Stimulated activated CD4-positive, alpha-beta T cell treated with anti-CD3 and anti-CD28 coated beads, Interleukin-2, amount 100 ng/mL, for 24 hours (primary cell): ENCODE measurements around the gene PLD4.
"Not testable (repeated sequence)": the region's sequence is repeated elsewhere in the genome, so short reads cannot be mapped to it uniquely, and the experiment has no call there.

Experiments
- DNase-seq, 2 donors: peaks; one replicate each; pipeline ENCODE4 v3.0.0-alpha.2; 2020

The PLD4 gene

GRCh38 chr14:104942586-104942985 lies 17.9 kb downstream of the PLD4 start:
- no peak for DNase-seq

GRCh38 chr14:104943216-104944015 lies 18.7 kb downstream of the PLD4 start:
- DNase-seq = not testable (repeated sequence)

DNA sequence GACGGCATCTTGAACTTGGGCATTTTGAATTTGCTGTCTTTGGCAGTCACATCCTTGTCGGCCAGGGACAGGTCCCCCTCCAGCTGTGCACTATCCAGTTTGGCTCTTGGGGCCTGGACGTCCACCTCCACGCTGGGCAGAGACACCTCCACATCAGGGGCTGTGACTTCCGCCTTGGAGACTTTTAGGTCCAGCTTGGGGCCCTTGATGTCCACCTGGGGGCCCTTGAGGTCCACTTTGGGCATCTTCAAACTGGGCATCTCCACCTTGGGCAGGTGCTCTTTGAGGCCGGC lies 19.3 kb downstream of the PLD4 start:
- DNase-seq = not testable (repeated sequence)

GRCh38 chr14:104944436-104945205 lies 19.9 kb downstream of the PLD4 start:
- DNase-seq = not testable (repeated sequence)

DNA sequence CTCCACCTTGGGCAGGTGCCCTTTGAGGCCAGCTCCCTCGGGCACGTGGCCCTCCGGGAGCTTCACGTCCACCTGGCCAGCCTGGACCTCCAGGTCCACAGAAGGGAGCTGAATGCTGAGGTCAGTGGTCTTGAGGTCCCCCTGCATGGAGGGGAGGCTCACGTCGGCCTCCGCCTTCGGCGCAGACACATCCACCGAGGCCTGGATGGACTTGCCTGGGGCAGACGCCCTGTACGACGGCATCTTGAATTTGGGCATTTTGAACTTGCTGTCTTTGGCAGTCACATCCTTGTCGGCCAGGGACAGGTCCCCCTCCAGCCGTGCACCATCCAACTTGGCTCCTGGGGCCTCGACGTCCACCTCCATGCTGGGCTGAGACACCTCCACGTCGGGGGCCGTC lies 20.6 kb downstream of the PLD4 start:
- not testable (repeated sequence) for DNase-seq

DNA sequence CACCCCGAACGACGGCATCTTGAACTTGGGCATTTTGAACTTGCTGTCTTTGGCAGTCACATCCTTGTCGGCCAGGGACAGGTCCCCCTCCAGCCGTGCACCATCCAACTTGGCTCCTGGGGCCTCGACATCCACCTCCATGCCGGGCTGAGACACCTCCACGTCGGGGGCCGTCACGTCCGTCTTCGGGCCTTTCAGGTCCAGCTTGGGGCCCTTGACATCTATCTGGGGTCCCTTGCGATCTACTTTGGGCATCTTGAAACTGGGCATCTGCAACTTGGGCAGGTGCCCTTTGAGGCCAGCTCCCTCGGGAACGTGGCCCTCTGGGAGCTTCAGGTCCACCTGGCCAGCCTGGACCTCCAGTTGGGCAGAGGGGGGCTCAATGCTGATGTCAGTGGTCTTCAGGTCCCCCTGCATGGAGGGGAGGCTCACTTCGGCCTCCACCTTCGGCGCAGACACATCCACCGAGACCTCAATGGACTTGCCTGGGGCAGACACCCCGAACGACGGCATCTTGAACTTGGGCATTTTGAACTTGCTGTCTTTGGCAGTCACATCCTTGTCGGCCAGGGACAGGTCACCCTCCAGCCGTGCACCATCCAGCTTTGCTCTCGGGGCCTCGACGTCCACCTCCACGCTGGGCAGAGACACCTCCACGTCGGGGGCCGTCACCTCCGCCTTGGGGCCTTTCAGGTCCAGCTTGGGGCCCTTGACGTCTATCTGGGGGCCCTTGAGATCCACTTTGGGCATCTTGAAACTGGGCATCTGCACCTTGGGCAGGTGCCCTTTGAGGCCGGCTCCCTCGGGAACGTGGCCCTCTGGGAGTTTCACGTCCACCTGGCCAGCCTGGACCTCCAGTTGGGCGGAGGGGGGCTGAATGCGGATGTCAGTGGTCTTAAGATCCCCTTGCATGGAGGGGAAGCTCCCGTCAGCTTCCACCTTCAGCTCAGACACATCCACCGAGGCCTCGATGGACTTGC lies 21.6 kb downstream of the PLD4 start:
- DNase-seq = not testable (repeated sequence)

DNA sequence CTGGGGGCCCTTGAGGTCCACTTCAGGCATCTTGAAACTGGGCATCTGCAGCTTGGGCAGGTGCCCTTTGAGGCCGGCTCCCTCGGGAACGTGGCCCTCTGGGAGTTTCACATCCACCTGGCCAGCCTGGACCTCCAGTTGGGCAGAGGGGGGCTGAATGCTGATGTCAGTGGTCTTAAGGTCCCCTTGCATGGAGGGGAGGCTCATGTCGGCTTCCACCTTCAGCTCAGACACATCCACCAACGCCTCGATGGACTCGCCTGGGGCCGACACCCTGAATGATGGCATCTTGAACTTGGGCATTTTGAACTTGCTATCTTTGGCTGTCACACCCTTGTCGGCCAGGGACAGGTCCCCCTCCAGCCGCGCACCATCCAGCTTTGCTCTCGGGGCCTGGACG lies 22.5 kb downstream of the PLD4 start:
- DNase-seq = not testable (repeated sequence)

- not testable (repeated sequence) for DNase-seq
These were observed 23.4 kb downstream of the PLD4 start for GRCh38 chr14:104947881-104948735.

DNA sequence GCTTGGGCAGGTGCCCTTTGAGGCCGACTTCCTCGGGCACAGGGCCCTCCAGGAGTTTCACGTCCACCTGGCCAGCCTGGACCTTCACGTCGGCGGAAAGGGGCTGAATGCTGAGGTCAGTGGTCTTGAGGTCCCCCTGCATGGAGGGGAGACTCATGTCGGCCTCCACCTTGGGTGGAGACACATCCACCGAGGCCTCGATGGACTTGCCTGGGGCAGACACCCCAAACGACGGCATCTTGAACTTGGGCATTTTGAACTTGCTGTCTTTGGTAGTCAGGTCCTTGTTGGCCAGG lies 24.0 kb downstream of the PLD4 start:
- DNase-seq = no peak

DNA sequence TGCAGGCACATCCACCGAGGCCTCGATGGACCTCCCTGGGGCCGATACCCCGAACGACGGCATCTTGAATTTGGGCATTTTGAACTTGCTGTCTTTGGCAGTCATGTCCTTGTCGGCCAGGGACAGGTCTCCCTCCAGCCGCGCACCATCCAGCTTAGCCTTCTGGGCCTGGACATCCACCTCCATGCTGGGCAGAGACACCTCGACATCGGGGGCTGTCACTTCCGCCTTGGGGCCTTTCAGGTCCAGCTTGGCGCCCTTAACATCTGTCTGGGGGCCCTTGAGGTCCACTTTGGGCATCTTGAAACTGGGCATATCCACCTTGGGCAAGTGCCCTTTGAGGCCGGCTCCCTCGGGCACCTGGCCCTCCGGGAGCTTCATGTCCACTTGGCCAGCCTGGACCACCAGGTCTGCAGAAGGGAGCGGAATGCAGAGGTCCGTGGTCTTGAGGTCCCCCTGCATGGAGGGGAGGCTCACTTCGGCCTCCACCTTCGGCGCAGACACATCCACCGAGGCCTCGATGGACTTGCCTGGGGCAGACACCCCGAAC lies 24.8 kb downstream of the PLD4 start:
- DNase-seq = not testable (repeated sequence)

DNA sequence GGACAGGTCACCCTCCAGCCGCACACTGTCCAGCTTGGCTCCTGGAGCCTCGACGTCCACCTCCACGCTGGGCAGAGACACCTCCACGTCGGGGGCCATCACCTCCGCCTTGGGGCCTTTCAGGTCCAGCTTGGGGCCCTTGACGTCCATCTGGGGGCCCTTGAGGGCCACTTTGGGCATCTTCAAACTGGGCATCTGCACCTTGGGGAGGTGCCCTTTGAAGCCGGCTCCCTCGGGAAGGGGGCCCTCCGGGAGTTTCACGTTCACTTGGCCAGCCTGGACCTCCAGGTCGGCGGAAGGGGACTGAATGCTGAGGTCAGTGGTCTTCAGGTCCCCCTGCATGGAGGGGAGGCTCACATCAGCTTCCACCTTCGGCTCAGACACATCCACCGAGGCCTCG lies 25.3 kb downstream of the PLD4 start:
- DNase-seq = no peak

GRCh38 chr14:104950701-104951100 lies 26.0 kb downstream of the PLD4 start:
- DNase-seq = not testable (repeated sequence)

DNA sequence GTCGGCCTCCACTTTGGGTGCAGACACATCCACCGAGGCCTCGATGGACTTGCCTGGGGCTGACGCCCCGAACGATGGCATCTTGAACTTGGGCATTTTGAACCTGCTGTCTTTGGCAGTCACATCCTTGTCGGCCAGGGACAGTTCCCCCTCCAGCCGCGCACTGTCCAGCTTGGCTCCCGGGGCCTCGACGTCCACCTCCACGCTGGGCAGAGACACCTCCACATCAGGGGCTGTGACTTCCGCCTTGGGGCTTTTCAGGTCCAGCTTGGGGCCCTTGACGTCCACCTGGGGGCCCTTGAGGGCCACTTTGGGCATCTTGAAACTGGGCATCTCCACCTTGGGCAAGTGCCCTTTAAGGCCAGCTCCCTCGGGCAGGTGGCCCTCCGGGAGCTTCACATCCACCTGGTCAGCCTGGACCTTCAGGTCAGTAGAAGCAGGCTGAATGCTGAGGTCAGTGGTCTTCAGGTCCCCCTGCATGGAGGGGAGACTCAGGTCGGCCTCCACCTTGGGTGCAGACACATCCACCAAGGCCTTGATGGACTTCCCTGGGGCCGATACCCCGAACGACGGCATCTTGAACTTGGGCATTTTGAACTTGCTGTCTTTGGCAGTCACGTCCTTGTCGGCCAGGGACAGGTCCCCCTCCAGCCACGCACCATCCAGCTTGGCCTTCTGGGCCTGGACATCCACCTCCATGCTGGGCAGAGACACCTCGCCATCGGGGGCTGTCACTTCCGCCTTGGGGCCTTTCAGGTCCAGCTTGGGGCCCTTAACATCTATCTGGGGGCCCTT lies 27.4 kb downstream of the PLD4 start:
- DNase-seq = not testable (repeated sequence)

GRCh38 chr14:104953097-104953496 lies 28.4 kb downstream of the PLD4 start:
- DNase-seq = no peak

- DNase-seq = no peak
These were observed 29.4 kb downstream of the PLD4 start for GRCh38 chr14:104953896-104954656.

DNA sequence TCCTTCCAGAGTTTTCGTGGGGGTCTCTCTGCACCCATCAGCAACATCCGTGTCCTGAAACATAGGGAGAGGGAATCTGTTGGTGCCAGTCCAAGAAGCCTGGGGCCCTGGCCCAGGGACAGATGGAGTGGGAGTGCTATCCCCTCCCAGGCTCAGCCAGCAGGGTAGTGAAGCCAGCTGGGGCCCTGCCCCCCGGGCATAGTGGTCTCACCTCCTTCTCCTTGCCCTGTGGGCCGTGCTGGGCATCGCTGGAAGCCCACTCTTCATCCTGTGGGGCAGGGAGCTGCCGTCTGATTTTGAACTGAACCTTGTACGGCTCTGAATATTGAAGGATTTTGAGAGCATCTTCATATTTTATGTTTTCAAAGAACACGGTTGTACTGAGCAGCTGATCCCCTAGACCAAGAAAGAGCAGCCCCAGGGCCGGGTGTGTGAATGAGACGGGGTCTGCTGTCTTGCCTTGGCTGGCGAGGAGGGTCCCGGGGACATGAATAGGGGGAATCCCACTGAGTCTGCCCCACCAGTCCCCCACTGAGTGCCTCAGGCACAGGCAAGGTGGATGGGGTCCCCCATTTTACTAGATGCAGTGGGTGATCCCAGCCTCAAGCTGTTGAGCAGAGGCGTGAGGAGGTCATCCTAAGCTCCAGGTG lies 30.2 kb downstream of the PLD4 start:
- DNase-seq = no peak

GRCh38 chr14:104955396-104955770 lies 30.7 kb downstream of the PLD4 start:
- DNase-seq = no peak

GRCh38 chr14:104956290-104956890 lies 31.7 kb downstream of the PLD4 start:
- DNase-seq = no peak
